ENCODE results near the gene GRIP1.

DNA sequence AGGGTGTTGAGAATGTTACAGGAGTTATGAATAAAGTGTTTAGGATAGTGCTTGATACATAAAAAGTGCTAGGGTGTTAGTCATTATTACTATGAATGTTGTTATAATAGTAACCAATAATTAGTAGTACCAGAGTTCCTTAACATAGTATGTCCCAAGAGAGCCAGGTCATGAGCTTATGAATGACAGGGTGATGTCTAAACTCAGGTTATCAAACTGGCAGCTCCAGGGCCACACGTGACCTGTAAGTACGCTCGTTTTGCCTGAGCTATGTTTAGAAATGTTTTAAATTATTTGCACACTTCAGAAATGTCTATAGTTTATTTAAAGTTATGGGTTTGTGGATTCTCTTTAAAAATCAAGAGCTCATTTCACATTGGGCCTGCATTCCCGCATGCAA, 14.1 kb upstream of the GRIP1 start:
- no peak for TF ChIP-seq POLR2A (IDR thresholded peaks at IDR 0.05; ENCODE audit: low read depth, low read length)
- TF ChIP-seq TAF1 (IDR thresholded peaks at IDR 0.05; ENCODE audit: low read depth, low read length): no peak

Data from GM12891 (cell line).